Naive B cell (primary cell): ENCODE measurements around the gene NME4. TPM values are rescaled to one million over a fixed set of nuclear protein-coding genes. Genes with fewer than 3 reads are reported as not detected.
"Not testable (repeated sequence)": the region's sequence is repeated elsewhere in the genome, so short reads cannot be mapped to it uniquely, and the experiment has no call there.

Experiments
- ATAC-seq, 2 donors: fragments of 150-1000 bp; cut with Tn5 transposase; 2 replicates each; pipeline ENCODE4 v1.10.0; 2021; ENCODE audit warnings: low read depth in 2 of 2, mild to moderate bottlenecking in 2 of 2, moderate library complexity in 2 of 2
- DNase-seq: peaks from one replicate; pipeline ENCODE4 v3.0.0; 2022
- H3K27ac Mint-ChIP-seq, 6 donors: one replicate each; pipeline ENCODE4 v1.8.0; 2020 to 2022; ENCODE audit warnings: mild to moderate bottlenecking in 6 of 6, mixed read lengths in 6 of 6, moderate library complexity in 5 of 6, inconsistent platforms in 2 of 6
- H3K27me3 Mint-ChIP-seq, 3 donors: one replicate each; pipeline ENCODE4 v1.8.0; 2021 to 2022; ENCODE audit warnings: mixed read lengths in 3 of 3, mild to moderate bottlenecking in 1 of 3
- H3K36me3 Mint-ChIP-seq, 2 donors: one replicate each; pipeline ENCODE4 v1.8.0; 2020 to 2022; ENCODE audit warnings: mixed read lengths in 2 of 2, inconsistent platforms in 1 of 2, mild to moderate bottlenecking in 1 of 2
- H3K4me1 Mint-ChIP-seq, 3 donors: one replicate each; pipeline ENCODE4 v1.8.0; 2020 to 2022; ENCODE audit warnings: mixed read lengths in 3 of 3, inconsistent platforms in 1 of 3, mild to moderate bottlenecking in 1 of 3, moderate library complexity in 1 of 3
- H3K4me3 Mint-ChIP-seq, 8 donors: one replicate each; pipeline ENCODE4 v1.8.0; 2020 to 2022; ENCODE audit warnings: mild to moderate bottlenecking in 8 of 8, mixed read lengths in 8 of 8, moderate library complexity in 8 of 8, inconsistent platforms in 2 of 8
- H3K9me3 Mint-ChIP-seq, 7 donors: one replicate each; pipeline ENCODE4 v1.8.0; 2020 to 2022; ENCODE audit warnings: mixed read lengths in 7 of 7, mild to moderate bottlenecking in 5 of 7, inconsistent platforms in 2 of 7, moderate library complexity in 1 of 7
- polyA plus RNA-seq, 6 donors: library from polyadenylated mRNA; unstranded; fragments of 300-500 nt; fragmentation: Illumina TruSeq; gene quantifications; one replicate each; pipeline ENCODE4 v1.2.3, GENCODE V29; 2021; ENCODE audit warnings: low read depth in 6 of 6

Gene NME4
- 100 to 1,000 TPM in 1 of 6 donors, 10 to 100 TPM in 5; 56.9 to 104 (median 65.1) TPM for polyA plus RNA-seq

DNA sequence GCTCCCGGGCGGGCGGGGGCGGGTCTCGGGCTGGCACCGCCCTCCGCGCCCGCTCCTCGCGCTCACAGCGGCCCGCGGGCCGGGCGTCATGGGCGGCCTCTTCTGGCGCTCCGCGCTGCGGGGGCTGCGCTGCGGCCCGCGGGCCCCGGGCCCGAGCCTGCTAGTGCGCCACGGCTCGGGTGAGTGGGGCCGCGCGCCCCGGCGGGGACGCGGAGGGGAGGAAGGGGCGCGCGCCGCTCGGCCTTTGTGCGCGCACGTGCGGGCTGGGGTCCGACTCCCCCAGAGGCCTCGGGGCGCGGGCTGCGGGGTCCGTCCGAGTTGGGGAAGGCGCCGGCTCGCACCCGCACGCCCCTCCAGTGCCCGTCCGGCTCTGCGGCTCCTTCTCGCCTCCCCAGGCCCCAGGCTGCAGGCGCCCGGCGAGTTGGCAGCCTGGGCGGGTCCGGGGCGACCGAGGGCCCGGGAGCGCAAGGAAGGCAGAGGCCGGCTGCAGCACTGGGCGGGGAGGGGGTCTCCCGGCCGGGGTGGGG is at the start of gene NME4:
TSS of gene NME4 (plus strand) at position 65 of the 527 bp plus-strand sequence. CDS start at position 89, 24 bp downstream.
- H3K4me3 Mint-ChIP-seq, result peak within 1 kb of the TSS; percentile 82 to 96 (median 92)
- H3K4me1 Mint-ChIP-seq, result peaks cover 21 to 44% (median 22%) of the 10 kb centered on the region in 3 donors
- H3K9me3 Mint-ChIP-seq, result no peaks in the 10 kb centered on the region
- H3K27me3 Mint-ChIP-seq, result no peaks in the 10 kb centered on the region
- no peaks in the 10 kb centered on the region for H3K36me3 Mint-ChIP-seq
- ATAC-seq (no peak), DNase-seq (peak; percentile 25)
- H3K27ac Mint-ChIP-seq, result peak within 1 kb of the TSS; percentile 1 to 95 (median 92)

DNA sequence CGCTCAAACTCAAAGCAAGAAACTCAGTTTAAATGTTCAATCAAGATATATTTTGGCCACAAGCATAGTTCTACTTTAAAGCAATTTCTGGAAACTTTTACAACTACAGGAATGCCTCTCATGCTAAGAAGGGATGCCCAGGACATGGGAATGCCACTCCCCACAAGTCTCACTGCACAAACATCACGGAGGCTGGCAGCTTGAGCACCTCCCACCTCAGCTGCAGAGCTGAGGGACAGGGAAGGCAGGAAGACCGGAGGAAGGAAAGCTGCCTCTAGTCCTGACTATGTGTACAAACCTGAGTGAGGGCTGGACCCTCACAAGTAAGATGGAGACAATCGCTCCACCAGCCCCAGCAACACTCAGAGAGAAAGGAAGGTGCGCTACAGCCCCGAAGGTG is 49.8 kb upstream of the NME4 start:
- peaks cover 33 to 69% (median 43%) of the 10 kb centered on the region in 3 donors for H3K4me1 Mint-ChIP-seq
- peaks cover 7 to 9% of the 10 kb centered on the region in 2 donors for H3K36me3 Mint-ChIP-seq
- no peak overlapping the region for H3K4me3 Mint-ChIP-seq
- H3K27me3 Mint-ChIP-seq, result no peaks in the 10 kb centered on the region
- DNase-seq (no peak), ATAC-seq (no peak)
- H3K27ac Mint-ChIP-seq, result peak overlapping the region in 1 of 6 donors; percentile 84
- H3K9me3 Mint-ChIP-seq, result no peaks in the 10 kb centered on the region

DNA sequence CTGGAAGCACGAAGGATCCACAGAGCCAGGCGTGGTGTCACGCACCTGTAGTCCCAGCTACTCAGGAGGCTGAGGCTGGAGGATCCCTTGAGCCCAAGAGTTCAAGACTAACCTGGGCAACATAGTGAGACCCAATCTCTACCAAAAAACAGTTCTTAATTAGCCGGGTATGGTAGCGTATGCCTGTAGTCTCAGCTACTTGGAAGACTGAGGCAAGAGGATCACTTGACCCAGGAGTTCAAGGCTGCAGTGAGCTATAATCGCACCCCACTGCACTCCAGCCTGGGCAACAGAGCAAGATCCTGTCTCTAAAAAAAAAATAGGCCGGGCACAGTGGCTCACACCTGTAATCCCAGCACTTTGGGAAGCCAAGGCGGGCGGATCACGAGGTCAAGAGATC is 48.5 kb upstream of the NME4 start:
- H3K9me3 Mint-ChIP-seq, H3K27me3 Mint-ChIP-seq, ATAC-seq, DNase-seq, H3K36me3 Mint-ChIP-seq: not testable (repeated sequence)
- peak overlapping the region in 2 of 6 donors; percentile 27 to 81 for H3K27ac Mint-ChIP-seq
- peak overlapping the region in 2 of 8 donors; percentile 24 to 44 for H3K4me3 Mint-ChIP-seq
- H3K4me1 Mint-ChIP-seq, result peaks cover 29 to 57% (median 31%) of the 10 kb centered on the region in 3 donors

DNA sequence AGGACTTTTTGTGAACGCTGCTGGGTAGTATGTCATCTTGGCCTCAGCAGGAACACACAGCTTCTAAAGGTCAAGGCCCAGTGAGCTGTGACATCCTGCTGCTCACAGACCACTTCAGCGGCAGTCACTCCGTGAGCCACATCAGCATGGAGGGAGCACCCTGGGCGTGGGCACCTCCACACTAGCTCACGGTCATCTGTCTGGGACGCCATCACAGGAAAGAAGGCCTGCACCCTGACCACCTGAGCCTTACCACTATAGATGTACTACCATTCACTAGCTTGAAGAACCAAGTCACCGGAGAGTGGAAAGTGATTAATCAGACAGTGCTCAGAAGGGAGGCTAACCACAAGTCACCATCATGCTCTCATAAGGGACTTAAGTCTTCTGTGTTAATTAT is 47.8 kb upstream of the NME4 start:
- H3K4me1 Mint-ChIP-seq, result peaks cover 32 to 57% (median 37%) of the 10 kb centered on the region in 3 donors
- H3K36me3 Mint-ChIP-seq, result peaks cover 7 to 9% of the 10 kb centered on the region in 2 donors
- peak overlapping the region in 3 of 8 donors; percentile 39 to 96 (median 51) for H3K4me3 Mint-ChIP-seq
- ATAC-seq (no peak), DNase-seq (no peak)
- H3K27me3 Mint-ChIP-seq, result no peaks in the 10 kb centered on the region
- H3K27ac Mint-ChIP-seq, result no peak overlapping the region
- H3K9me3 Mint-ChIP-seq, result no peaks in the 10 kb centered on the region

DNA sequence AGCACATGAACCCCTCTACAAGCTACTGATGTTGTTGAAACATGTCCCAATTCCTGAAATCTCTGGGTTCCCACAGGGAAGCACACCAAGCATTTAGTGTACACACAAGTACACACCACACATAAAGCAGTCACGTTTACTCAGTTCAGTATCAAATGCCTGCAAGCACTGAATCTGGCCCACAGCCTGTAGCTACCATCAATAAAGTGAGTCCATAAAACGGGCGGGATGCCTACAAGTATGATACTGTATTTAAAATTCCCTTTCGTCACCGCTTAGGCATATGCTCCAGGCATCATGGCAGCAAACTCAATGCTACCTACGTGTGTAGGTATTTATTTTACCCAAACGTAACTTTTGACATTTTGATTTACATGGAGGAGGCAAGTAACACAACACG is 46.8 kb upstream of the NME4 start:
- peaks cover 7 to 9% of the 10 kb centered on the region in 2 donors for H3K36me3 Mint-ChIP-seq
- peaks cover 34 to 49% (median 36%) of the 10 kb centered on the region in 3 donors for H3K4me1 Mint-ChIP-seq
- H3K4me3 Mint-ChIP-seq, result peak overlapping the region in 4 of 8 donors; percentile 25 to 97 (median 94)
- H3K27ac Mint-ChIP-seq, result peak overlapping the region in 1 of 6 donors; percentile 28
- no peaks in the 10 kb centered on the region for H3K27me3 Mint-ChIP-seq
- DNase-seq, result no peak
- ATAC-seq, result no peak
- no peaks in the 10 kb centered on the region for H3K9me3 Mint-ChIP-seq

DNA sequence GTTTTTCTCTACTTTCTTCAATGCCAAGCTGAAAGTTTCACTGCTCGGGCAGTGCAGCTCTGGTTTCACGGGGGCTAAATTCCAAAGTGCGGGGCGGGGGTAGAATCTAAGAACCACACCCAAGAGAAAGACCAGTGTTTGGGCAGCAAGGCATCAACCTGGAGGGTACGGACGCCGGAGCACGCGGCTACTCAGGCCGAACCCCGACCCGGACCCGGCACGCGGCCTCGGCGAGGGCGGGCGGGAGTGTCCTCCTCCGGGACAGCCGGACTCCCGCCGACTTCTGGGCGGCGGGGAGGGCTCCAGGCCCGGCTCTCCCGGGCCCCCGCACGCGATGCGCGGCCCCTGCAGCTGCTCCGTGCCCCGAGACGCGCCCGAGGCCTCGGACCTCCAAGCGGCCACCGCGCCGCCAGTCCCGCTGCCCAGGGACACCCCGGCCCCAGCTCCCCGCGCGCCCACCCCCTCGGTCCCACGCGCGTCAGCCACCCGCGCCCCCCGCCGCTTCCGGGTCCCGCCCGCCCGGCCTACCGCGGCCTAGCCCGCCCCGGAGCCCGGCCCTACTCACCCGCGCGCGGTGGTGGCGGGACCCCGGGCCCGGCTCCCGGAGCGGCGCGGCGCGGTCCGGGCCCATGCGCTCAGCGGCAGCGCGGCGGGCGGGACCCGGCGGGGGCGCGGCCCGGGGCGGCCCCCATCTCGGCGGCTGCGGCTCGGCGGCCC is 45.0 kb upstream of the NME4 start:
- no peak for DNase-seq
- H3K4me1 Mint-ChIP-seq, result peaks cover 30 to 41% (median 33%) of the 10 kb centered on the region in 3 donors

DNA sequence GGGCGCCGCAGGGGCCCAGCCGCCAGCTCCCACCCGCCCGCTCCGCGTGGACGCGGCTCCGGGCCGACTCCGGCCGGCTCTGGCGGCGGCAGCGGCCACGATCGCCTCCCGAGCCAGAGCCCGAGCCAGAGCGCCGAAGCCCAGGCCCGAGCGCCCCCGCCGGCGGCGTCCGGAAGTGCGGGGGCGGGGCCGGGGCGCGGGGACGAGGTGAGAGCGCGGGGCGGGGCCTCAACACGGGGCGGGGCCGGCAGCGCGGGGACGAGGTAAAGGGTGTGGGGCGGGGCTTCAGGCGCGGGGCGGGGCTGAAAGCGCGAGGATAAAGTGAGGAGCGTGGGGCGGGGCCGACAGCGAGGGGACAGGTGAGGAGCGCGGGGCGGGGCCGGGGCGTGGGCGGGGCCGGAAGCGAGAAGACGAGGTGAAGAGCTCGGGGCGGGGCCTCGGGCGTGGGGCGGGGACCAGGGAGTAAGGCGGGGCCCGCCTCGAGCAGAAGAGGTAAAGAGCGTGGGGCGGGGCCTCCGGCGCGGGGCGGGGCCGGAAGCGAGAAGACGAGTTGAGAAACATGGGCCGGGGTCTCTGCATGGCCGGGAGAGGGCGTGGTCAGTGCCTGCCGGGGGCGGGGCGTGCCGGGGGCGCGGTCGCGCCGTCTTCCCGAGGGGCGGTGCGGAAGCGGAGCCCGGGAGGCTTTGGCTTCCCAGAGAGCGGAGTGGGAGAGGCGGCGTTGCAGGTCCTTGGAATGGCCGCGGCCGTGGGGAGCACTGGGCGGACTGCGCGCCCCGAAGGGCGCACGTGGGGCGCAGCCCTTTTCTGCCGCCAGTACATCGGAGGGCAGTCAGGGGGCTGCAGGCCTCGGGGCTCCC is 44.2 kb upstream of the NME4 start, which contains the start of gene AXIN1:
TSS of gene AXIN1 (minus strand) at position 177 of the 857 bp plus-strand sequence. CDS start 5,698 bp downstream, outside the sequence.
- H3K4me3 Mint-ChIP-seq, result peak within 1 kb of the TSS; percentile 79 to 97 (median 92)
- H3K4me1 Mint-ChIP-seq, result peaks cover 21 to 33% (median 25%) of the 10 kb centered on the region in 3 donors
- H3K9me3 Mint-ChIP-seq, result no peaks in the 10 kb centered on the region
- peak; percentile 75 to 79 for ATAC-seq
- peaks cover 0 to 5% of the 10 kb centered on the region in 2 donors for H3K36me3 Mint-ChIP-seq
- peak within 1 kb of the TSS; percentile 57 to 97 (median 82) for H3K27ac Mint-ChIP-seq
- peak; percentile 98 for DNase-seq
- no peaks in the 10 kb centered on the region for H3K27me3 Mint-ChIP-seq

More for the DNA sequence above, 45.0 kb upstream of the NME4 start:
- peak; percentile 30 to 40 for ATAC-seq
- peaks cover 7 to 9% of the 10 kb centered on the region in 2 donors for H3K36me3 Mint-ChIP-seq
- peak overlapping the region in 5 of 6 donors; percentile 57 to 97 (median 89) for H3K27ac Mint-ChIP-seq
- no peaks in the 10 kb centered on the region for H3K9me3 Mint-ChIP-seq
- no peaks in the 10 kb centered on the region for H3K27me3 Mint-ChIP-seq
- peak overlapping the region; percentile 79 to 97 (median 92) for H3K4me3 Mint-ChIP-seq

DNA sequence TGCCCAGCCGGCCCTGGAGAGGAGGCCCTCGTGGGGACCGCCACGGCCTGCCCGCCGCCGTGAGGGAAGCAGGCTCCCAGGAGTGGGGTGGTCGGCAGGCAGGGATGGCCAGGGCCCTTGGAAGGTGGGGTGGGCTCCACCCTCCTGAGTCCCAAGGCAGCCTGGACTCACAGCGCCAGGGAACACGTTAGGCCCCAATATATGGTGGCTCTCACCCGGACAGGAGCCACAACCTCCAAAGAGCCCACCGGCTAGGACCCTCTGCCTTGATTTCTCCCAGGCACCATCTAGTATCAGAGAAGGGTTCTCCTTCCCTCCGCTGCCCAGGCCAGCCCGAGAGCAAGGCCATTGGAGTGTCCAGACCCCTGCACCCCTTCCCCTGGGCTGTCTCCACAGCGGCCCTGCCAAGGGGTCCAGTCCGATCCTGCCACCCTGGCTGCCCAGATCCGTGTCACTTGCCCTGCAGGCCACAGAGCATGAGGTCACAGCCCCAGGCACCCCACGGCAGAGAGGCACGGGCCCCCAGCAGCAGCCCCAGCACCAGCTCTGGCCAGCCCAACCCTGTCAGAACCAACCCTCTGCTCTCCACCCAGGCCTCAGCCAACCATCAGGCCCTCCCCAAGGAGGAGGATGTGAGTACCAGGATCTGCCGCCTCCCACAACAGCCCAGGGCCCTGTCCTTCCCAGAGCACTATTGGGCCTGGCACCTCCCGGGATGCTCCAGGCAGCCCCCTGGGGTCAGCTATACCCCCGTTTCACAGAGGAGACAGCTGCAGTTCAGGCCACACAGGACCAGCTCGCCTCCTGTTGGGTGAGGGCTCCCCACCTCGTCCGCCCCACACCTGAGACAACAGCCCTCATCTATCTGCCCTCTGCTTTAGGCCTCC is 43.4 kb upstream of the NME4 start:
- Mint-ChIP-seq H3K4me1 (peaks cover 17 to 25% (median 17%) of the 10 kb centered on the region in 3 donors), H3K27me3 (no peaks in the 10 kb centered on the region)

DNA sequence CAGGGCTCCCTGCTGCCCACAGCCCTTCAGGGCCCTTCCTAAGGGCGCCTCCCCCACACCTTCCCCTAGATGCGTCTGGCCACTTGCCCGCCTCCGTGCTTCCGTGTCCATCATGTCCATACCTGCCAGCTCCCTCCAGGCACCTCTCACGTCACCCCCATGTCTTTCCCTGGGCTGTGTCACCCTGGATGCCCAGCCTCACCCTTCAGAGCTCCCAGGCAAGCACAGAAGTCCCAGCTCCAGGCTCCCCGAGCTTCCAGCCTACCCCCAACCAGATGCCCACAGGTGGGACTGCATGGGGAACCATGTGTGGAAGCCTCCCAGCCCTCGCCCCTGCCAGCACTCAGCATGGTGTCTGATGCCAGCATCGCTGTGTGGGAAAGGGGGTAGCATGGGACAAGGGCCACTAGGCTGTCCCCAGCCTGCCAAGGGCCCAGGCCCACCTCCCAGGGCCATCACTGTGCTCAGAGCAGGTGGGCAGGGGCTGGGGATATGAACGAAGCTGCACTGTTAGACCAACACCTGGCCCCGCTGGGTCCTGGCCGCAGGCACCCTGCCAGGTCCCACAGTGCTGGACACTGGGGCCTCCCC is 42.6 kb upstream of the NME4 start:
- Mint-ChIP-seq H3K4me1 (peaks cover 9 to 19% (median 13%) of the 10 kb centered on the region in 3 donors), H3K27me3 (no peaks in the 10 kb centered on the region), H3K27ac (peak overlapping the region in 3 of 6 donors; percentile 10 to 80 (median 55)), H3K4me3 (peak overlapping the region; percentile 25 to 76 (median 53)), H3K9me3 (no peaks in the 10 kb centered on the region), H3K36me3 (peaks cover 0 to 5% of the 10 kb centered on the region in 2 donors)
- no peak for ATAC-seq
- no peak for DNase-seq

More for the DNA sequence above, 43.4 kb upstream of the NME4 start:
- peak overlapping the region in 3 of 6 donors; percentile 47 to 80 (median 55) for H3K27ac Mint-ChIP-seq
- peak overlapping the region in 6 of 8 donors; percentile 12 to 76 (median 62) for H3K4me3 Mint-ChIP-seq
- ATAC-seq (no peak), DNase-seq (peak; percentile 12)
- peaks cover 0 to 5% of the 10 kb centered on the region in 2 donors for H3K36me3 Mint-ChIP-seq
- no peaks in the 10 kb centered on the region for H3K9me3 Mint-ChIP-seq

DNA sequence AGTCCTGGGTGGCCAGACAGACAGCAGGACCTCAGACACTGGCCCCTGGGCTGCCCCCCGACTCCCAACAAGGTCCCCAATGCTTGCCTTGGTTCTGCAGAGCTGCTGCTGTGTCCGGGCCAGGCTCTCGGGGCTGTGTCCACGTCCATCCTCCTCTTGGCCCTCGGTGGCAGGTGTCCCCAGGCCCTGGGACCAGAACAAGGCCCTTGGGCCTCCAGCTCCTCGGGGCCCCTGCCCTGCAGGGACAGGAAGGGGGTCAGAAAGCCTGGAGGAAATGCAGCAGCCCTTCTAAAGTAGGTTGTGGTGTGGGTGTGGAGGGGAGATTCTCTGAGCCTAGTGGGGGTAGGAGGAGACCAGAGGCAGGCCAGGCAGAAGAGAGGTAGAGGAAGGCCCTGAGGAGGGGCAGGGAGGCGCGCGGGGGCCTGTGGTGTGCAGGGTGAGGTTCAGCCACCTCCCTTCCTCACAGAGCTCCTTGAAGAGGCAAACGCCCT is 42.0 kb upstream of the NME4 start:
- Mint-ChIP-seq H3K4me1 (peaks cover 9 to 14% (median 12%) of the 10 kb centered on the region in 3 donors), H3K4me3 (peak overlapping the region in 1 of 8 donors; percentile 21), H3K27ac (no peak overlapping the region), H3K27me3 (no peaks in the 10 kb centered on the region), H3K9me3 (no peaks in the 10 kb centered on the region), H3K36me3 (peaks cover 0 to 5% of the 10 kb centered on the region in 2 donors)
- no peak for ATAC-seq
- DNase-seq, result no peak

DNA sequence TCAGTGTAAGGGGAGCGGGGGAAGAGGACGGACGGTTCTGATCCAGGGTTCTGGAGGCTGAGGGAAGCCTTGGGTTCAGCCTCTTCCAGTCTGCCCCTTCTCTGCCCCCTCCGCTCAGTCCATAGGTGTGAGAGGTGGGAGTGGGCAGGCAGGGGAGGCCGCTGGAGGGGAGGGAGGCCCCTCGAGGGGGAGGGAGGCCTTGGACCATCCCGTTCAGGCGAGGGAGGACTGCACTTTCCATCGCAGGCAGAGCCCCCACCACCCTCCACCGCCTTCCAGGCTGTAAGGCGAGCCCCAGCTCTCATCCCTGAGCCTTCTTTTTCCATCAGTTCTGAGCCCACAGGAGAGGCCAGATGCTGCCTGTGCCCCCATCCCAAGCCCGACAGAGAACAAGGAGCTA is 40.3 kb upstream of the NME4 start:
- Mint-ChIP-seq H3K36me3 (no peaks in the 10 kb centered on the region), H3K27ac (no peak overlapping the region), H3K27me3 (peaks cover 0 to under 1% (median 0%) of the 10 kb centered on the region in 3 donors), H3K9me3 (no peaks in the 10 kb centered on the region), H3K4me1 (peaks cover 0 to 9% (median 9%) of the 10 kb centered on the region in 3 donors), H3K4me3 (no peak overlapping the region)
- DNase-seq (no peak), ATAC-seq (no peak)
